Fibroblast of skin of left quadriceps (primary cell): Measurements from ENCODE around the gene SLC22A8.
A peak's percentile ranks its signal among the peaks of the same experiment; 100 is the strongest.
"Not testable (repeated sequence)": the region's sequence is repeated elsewhere in the genome, so short reads cannot be mapped to it uniquely, and the experiment has no call there.

Source experiments
- DNase-seq, 2 experiments: peaks; one replicate each; pipeline ENCODE4 v3.0.0-alpha.2; 2013; ENCODE audit warnings: low read depth in 2 of 2

SLC22A8 gene, protein sequence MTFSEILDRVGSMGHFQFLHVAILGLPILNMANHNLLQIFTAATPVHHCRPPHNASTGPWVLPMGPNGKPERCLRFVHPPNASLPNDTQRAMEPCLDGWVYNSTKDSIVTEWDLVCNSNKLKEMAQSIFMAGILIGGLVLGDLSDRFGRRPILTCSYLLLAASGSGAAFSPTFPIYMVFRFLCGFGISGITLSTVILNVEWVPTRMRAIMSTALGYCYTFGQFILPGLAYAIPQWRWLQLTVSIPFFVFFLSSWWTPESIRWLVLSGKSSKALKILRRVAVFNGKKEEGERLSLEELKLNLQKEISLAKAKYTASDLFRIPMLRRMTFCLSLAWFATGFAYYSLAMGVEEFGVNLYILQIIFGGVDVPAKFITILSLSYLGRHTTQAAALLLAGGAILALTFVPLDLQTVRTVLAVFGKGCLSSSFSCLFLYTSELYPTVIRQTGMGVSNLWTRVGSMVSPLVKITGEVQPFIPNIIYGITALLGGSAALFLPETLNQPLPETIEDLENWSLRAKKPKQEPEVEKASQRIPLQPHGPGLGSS

DNA sequence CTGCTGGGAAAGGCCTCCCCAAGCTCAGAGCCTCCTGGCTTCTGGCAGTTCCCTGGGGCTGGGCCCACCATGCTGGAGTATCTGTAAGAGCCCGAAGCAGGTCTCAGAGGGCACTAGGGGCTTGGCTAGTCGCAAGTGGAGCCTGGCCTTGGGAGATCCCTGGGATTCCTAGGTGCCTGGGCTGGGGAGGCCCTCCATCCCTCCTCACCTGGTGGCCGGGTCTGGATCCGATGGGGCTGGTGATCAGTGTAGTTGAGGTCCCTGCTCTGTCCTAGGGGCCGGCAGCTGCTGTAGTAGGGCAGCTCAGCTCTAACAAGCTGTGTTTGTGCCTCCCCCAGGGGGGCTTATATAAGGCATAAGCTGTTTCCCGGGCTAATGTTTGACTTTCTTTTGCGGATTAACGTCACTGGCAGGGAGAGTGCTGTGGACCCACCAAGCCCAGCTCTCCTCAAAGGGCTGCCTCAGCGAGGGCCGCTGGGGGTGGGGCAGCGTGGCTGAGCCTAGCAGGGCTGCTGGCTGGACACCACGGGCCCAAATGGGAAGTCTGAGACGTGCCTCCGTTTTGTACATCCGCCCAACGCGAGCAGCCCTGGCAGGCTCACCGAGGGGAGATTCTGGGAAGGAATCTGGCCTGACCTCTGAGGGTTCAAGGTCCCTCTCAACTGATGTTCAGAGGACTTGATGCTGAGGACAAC, at the start of gene SLC22A8:
TSS of gene SLC22A8 (minus strand) at position 321 of the 695 bp plus-strand sequence. CDS start 883 bp downstream, outside the sequence.
- DNase-seq = no peak

DNA sequence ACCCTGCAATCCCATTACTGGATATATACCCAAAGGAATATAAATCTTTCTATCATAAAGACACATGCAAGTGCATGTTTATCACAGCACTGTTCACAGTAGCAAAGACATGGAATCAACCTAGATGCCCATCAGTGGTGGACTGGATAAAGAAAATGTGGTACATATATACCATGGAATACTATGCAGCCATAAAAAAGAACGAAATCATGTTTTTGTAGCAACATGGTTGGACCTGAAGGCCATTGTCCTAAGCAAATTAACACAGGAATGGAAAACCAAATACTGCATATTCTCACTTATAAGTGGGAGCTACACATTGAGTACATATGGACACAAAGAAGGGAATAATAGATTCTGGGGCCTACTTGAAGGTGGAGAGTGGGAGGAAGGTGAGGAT, 30.6 kb upstream of the SLC22A8 start:
- DNase-seq = not testable (repeated sequence)

DNA sequence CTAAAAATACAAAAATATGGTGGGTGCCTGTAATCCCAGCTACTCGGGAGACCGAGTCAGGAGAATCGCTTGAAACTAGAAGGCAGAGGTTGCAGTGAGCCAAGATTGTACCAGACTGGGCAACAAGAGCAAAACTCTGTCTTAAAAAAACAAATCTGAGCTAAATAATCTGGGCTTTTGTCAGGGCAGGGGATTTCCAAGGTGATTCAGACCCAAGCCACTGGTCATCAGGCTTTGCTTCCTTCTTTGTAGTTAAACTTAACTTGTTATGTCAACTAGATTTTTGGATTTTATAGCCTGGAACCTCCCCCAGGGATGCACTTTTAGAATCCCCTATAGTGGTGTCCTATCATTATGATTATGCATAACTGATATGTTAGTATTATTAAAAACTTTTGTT, 27.0 kb upstream of the SLC22A8 start:
- DNase-seq = no peak

DNA sequence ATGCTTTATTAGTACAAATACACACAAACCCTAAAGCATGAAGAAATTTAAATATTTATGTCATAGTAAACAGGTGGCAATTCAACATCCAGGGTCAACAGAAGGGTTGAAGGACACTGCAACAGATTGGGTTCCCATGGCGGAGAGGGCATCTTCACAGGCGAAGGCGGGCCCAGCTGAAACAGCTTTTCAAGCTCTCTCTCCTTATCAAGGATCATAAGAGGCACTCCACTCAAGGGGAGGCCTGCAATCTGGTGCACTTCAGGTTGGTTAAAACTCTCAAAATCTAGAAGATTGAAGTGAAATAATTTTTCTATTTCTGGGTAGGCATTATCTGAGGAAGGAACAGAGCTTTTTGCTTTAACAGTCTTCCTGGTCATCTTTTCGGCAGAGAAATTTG, 16.8 kb upstream of the SLC22A8 start:
- DNase-seq = no peak

DNA sequence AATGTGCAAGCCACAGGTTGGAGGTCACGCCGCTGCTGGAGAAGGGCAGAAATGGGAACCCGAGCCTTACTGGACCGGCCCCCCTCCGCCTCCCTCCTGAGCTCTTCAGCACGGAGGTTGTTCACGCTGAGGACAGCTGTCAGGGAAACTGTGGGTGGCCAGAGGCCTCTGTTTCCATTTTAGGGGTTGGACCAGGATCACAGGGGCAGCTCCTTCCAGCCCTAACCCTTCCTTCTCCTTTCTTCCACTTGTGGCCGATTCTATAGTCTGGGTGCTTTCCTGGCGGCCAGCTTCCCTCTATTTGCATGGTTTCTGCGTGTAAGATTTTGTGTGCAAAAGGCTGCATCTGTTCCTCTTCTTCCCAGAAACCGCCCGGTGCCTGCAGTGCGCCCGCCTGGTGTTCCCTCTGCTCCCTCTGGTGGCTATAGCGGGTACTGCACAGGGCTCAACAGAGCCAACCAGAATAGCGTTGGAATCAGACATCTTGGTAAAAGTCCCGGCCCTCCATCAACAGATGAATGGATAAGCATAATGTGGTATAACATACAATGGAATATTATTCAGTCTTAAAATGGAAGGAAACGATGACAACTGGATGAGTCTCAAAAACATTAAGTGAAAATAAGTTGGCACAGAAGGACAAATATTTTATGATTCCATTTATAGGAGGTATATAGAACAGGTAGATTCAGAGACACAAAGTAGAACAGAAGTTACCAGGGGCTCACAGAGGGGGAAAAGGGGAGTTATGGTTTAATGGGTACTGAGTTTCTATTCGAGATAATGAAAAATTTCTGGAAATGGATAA, 8.4 kb upstream of the SLC22A8 start:
- DNase-seq = peak; percentile 42 to 51

DNA sequence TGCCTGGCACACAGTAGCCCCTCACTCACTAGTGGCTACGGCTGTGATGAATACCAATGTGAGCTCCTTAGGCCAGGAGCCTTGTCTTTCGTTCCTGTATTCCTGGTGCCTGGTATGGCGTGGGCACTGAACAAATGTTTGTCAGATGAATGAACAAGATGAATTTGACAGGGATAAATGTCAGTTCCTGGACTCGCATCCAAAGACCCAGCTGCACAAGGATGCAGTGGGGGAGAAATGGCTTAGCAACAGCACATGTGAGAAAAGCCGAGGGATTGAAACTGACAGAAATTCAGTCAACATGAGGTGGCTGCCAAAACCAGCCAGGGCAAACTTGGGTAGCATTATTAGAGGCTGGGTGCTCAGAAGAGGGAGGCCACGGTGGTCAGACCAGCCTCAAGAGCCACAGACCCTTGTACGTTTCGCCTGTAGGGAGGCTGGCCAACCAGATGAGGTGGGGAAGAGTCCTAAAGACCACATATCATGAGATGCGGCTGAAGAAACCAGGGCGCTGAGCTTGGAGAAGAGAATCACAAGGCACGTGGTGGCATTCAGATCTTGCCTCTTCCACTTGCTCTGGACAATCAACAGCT, 7.7 kb upstream of the SLC22A8 start:
- DNase-seq = no peak

DNA sequence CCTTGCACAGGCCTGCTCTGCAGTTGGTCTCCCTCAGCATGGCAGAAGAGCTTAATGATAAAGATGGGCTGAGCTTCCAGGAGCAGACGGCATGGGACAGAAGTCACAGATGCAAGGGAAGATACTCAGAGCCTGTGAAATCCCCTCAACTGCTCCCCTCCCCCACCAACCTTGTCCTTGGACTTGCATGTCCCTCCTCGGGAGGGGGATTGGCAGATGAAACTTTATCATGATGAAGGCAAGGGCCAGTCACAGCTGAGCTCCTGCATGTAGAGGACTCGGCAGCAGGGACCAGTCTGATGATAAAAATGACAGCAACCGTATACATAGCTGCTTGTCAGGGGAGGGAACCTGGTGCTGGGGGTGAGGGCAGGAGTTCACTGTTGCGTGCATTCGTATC, 6.8 kb upstream of the SLC22A8 start:
- no peak for DNase-seq

DNA sequence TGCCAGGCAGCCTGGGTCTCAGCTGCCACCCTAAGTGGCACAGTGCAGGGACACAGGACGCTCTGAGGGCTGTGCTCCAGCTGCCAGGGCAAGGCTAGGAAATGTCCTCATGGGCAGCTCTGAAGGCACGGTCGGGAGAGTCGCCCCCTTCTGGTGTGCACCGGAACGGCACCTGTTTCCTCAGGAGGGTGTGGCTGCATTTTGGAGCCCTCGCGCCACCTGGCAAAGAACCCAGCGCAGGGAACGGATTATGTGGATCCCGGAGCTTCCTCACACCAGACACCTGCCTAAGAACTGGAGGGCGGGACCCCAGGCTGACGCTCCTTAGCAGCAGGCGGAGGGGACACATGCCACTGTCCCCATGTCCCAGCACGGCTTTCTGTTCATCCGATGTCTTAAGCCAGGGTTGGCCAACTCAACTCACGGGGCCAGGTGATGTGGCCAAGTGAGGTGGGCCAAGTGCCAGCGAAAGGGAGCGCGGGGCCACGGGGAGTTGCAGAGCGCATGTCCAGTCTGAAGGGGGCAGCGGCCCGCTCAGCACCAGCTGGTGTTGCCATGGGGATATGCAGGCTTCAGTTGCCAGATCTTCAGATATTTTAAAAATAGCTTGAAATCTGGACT, 5.1 kb upstream of the SLC22A8 start:
- DNase-seq = no peak

DNA sequence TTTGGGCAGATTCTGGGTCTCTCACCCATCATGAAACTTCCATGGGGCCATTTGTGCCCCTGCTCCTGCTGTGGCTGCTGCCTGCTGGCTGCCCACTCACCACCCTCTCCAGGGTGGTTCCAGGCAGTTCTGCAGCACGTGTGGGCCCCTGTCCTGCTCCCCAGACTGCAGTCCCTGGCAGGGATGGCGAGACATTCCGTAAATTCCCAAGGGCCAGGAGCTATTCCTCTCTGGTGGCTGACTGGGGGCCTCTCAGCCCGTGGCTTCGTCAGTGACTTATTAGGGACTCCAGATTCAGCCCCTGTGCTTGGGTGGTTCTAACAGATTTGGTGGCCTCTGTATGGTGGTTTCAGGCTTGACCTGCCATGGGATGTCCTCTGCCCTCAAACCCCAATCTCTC, 3.9 kb upstream of the SLC22A8 start:
- DNase-seq = no peak

DNA sequence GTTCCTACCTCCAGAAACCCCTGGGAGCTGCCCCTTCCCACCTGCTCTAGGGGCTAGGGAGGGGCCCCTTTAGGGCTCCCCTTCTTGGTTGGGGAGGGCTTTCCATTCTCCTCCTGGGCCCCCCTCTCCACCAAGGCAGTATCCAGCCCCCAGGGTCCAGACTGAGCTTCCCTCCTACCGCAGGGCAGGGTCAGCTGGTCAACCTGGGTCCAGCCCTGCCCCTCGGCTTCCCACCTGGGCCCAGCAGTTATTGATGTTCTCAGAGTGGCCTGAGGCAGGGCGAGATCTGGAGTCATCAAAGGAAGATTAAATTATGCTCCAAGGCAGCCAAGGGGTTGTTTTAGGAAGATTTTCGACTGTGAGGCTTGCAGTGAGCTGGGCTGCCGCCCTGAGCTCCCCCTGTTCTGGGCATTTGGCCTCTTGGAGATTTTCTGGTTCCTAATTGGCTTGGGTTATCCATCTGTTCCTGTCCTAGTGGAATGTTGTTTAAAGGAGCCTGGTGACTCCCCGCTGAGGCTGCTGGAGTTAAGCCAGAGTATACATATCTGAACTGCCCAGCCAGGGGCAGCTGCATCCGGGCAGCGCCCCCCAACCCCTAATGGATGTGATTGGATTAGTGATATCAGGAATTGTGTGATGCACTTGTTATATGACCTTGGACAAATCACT, 1.8 kb upstream of the SLC22A8 start:
- DNase-seq = no peak

DNA sequence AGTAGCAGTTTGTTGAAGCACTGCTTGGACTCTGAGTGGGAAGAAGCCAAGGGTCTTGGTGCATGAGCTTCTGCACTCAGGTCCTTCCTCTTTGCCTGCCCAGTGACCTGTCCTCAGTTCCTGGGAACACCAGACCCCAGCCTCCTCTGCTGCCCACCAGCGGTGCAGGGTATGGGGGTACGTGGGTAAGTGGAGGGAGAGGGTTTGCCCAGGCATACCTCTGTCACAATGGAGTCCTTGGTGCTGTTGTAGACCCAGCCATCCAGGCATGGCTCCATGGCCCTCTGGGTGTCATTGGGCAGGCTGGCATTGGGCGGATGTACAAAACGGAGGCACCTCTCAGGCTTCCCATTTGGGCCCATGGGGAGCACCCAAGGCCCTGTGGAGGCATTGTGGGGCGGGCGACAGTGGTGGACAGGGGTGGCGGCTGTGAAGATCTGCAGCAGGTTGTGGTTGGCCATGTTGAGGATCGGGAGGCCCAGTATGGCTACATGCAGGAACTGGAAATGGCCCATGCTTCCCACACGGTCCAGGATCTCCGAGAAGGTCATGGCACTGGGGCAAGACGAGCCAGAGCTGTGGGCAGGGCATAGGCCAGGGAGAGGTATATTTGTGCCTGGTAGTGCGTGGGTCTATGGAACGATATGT, 1.1 kb downstream of the SLC22A8 start:
- DNase-seq = no peak

DNA sequence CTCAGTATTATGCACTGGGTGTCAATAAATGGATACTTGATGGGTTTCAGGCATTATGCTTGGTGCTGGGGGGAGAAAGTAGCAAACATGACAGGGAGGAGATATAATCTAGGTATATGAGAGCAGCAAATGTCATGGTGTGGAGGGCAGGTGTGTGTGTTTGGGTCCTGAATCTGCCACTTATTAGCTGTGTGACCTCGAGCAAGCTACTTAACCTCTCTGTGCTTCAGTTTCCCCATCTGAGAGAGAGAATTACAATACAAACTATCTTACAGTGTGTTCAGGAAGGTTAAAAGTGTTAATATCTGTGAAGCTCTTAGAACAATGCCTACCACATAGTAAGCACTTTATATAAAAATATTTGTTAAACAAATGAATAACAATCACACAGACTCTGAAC, 2.8 kb downstream of the SLC22A8 start:
- no peak for DNase-seq

DNA sequence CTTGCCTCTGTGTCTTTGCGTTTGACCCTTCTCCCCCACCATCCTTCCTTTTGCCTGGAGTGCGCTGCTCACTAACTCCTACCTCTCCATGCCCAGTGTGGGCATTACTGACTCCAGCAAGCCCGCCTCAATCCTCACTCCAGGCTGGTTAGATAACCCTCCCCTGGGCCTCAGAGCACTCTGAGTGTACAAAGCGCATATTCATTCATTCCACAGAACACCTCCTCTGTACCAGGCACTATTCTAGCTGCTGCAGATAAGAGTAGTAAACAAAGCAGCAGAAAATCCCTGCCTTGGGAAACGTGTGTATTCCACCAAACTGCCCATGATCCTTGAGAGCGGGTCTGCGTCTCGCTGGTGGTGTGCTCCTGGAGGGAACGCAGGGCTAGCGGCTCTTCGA, 3.2 kb downstream of the SLC22A8 start:
- DNase-seq = no peak

DNA sequence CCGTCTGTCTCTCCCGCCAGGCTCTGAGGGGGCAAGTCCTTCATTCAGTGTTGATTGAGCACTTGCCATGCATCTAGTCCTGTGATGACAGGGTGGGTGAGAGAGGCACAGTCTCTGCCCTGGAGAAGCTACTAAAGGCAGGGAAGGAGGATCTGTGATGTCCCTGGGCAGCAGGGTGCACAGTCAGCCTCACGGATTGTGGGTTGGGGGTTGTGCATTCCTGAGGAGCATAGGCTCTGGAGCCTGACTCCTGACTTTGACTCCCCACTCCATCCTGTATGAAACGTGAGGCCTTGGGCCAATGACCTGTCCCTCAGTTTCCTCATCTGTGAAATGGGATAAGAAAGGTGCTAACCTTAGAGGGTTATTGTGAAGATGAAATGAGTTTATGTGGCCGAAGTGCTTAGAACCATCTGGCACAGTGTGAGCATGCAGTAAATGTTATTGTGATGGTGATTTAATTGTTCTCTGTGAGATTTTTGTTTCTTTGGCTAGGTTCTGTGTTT, 4.7 kb downstream of the SLC22A8 start:
- no peak for DNase-seq

DNA sequence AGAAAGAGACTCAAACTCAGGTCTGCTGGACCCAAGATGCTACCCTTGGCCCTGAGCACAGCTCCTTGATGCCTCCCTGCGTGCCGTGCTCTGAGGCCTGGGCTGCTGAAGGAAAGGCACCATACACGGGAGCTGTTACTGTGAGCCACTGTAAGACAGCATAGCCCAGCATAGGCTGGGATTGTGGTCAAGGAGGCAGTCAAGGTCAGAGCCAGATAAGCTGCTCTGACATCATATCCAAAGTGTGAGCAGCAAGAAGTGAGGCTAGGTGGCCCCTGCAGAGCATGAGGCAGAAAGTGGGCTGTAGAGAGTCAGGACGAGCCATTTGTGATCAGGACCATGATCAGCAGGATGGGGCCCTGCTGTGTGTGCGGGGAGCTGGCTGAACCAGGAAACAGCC, 7.7 kb downstream of the SLC22A8 start:
- no peak for DNase-seq

DNA sequence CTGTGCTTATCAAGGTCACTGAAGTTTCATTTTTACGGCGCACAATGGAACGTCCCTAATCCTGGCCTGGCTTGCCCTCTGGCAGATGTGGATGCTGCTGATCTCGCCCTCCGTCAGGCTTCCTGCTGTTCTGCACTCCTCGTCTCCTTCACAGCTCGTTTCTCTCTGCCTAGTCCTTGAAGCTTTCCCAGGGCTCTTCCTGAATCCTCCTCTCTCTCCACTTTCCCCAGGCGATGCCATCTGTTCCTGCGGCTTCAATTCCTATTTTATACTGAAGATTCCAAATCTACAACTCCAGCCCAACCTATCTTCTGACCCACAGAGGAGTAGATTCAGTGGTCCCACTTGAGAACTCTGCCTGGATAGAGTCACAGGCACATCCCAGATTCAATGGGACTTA, 14.2 kb downstream of the SLC22A8 start:
- no peak for DNase-seq

DNA sequence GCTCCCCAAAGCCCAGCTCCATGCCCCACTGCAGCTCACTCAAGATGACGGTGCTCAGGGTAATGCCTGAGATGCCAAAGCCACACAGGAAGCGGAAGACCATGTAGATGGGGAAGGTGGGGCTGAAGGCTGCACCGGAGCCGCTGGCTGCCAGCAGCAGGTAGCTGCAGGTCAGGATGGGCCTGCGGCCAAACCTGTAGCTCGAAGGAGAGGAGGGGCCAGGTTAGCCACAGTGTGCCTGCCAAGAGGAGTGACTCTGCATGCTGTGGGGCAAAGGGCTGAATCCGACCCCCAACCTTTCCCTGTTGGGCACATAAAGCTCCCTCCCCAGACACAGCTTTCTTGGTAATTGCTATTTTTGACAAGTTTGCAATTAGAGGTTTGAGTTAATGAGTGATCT, 16.0 kb downstream of the SLC22A8 start:
- DNase-seq = no peak

DNA sequence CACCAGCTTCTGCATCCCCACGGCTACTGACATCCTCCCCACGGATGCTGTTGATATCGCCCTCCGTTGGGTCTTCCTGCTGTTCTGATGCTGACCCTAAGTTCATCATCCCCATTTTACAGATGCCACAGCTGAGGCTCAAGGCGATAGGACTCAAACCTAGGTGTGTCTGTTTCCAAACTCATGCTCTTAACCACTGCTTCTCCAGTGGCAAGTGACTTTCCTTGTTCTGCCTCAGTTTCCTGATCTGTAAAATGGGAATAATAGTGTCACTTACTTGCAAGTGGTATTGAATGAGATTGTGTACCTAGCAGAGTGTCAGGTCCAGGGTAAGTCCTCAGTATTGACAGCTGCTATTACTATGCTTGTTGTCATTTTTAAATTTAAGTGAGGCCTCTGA, 16.5 kb downstream of the SLC22A8 start:
- DNase-seq = no peak

DNA sequence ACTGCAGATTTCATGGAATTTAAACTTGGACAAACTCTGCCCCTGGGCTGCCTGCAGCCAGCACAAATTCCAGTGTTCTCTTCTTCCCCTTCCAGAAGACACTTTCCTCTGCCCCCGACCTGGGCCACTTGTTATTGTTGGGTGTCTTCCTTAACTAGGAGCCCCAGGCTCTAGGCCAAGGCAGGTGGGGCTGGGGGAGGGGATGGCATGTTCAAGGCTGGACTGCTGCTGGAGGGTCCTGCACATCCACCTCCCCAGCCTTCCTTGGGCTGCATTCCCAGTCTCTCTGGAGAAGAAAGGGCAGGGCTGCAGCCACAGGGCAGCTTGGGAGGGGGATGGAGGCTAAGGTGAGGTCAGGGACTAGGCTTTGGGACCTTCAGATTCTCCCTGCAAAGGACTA, 19.4 kb downstream of the SLC22A8 start:
- no peak for DNase-seq

DNA sequence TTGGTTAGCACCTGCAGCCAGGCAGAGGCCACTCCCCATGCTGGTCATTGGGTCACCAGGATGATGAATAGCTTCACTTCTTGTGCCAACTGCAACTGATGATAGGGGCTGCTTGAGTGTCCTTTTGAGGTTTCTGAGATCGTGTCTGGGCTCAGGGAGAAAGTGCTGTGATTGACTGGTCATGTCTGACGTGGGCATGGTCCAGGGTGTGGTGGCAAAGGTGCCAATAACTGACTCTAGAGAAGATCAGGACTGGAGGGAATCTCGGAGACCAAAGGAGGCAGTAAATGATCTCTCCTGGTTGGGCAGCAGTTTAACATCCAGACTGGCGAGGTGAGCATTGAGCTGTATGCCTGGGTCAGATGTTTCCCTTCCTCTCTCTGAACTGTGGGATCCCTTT, 20.9 kb downstream of the SLC22A8 start:
- DNase-seq = no peak
